Loucy (cell line): Measurements from ENCODE around the gene FETUB.

ENCODE experiments used
- EZH2phosphoT487 ChIP-seq: fragments of 200-600 bp; IDR thresholded peaks from 2 replicates; pipeline ENCODE4 v1.6.1; 2018; ENCODE audit warnings: antibody characterized with exemption, mild to moderate bottlenecking, moderate library complexity, borderline replicate concordance
- TF ChIP-seq, protein P1 (sequence below): fragments of 200-600 bp; sonication (generic); conservative IDR thresholded peaks from 2 replicates; pipeline ENCODE4 v1.5.1; 2014; ENCODE audit warnings: mild to moderate bottlenecking, antibody characterized with exemption, low read length

DNA sequence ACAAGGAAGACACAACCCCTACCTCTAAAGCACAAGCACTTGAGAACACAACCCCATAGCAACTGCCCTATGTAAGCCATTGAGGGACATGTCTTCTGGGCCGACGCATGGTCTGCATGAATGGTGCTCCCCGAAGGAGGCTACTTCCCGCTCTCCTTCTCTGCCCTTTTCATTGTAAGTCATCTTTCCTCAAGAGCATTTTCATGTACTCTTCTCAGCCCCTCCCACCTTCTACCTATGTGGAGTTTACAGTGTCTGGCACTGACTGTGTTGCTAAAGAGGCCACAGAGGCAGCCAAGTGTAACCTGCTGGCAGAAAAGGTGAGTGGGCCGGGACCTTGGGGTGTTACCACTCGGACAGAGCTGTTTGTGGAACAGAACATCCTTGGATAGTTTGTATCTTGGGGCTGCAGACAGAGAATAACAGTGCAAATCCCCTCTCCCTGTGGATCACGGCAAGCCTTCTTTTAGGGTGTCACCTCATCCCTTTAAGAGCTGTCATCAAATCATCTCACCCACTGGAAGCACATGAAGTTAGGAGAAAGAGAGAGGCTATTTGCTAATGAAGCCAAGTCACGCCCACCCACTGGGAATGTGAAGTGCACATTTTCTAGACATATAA, 21.8 kb upstream of the FETUB start:
- TF ChIP-seq, protein P1, sequence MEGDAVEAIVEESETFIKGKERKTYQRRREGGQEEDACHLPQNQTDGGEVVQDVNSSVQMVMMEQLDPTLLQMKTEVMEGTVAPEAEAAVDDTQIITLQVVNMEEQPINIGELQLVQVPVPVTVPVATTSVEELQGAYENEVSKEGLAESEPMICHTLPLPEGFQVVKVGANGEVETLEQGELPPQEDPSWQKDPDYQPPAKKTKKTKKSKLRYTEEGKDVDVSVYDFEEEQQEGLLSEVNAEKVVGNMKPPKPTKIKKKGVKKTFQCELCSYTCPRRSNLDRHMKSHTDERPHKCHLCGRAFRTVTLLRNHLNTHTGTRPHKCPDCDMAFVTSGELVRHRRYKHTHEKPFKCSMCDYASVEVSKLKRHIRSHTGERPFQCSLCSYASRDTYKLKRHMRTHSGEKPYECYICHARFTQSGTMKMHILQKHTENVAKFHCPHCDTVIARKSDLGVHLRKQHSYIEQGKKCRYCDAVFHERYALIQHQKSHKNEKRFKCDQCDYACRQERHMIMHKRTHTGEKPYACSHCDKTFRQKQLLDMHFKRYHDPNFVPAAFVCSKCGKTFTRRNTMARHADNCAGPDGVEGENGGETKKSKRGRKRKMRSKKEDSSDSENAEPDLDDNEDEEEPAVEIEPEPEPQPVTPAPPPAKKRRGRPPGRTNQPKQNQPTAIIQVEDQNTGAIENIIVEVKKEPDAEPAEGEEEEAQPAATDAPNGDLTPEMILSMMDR: no peak
- TF ChIP-seq EZH2phosphoT487: no peak
